ACHN (cell line): Measurements from ENCODE around the gene HYLS1.

ENCODE experiments used
- DNase-seq: peaks from one replicate; pipeline ENCODE4 v3.0.0-alpha.2; 2015
- in situ Hi-C: cut with HindIII; loops from 2 replicates; pipeline ENCODE4 v1.10.0; 2017; ENCODE audit warnings: low sequenced_read_pairs, low pct_ligation_motif_present, low pct_unique_long_range_greater_than_20kb

The HYLS1 gene

GRCh38 chr11:125925804-125926203 is 38.3 kb downstream of the HYLS1 start:
- in situ Hi-C loops = no loop called here
- DNase-seq = no peak

DNA sequence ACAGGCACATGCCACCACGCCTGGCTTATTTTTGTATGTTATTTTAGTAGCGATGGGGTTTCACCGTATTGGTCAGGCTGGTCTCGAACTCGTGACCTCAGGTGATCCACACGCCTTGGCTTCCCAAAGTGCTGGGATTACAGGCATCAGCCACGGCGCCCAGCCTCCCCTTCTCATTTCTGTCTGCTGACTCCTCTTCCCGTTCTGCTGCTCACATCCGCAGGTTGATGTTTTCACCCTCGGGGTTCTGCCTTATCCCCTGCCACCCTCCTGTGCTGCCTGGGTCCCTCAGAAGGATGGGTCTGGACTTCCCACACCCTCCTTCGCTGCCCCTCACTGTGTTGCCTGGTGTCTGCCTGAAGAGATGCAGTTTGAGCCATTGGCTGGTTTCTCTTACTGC is 39.2 kb downstream of the HYLS1 start:
- in situ Hi-C loops = no loop called here
- no peak for DNase-seq

DNA sequence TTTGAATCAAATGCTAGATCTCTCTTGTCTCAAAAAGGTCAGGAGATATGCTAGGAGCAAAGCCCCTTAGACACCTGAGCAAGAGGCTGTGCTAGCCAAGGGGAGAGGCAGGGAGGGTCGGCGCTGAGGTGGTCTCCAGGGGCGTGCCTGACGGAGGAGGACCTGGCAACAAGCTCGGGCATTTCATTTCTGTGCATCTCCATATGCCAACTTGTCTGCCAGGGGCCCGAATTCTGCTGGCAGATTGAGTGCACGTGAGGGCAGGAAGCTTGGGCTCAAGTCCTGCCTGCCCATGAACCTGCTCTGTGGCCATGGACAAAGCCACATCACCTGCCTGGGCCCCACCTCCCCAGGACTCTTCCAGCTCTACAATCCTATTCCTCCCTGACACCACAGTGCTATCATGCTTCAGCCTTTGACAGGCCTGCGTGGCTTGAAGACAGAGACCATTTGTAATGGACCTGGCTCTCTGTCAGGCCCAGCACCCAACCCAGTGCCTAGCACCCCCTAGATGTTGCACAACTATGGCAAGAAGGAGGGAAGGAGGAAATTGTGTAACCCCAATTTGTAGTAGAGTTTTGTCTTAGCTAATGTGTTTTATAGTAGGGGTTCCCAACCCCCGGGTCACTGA is 42.1 kb downstream of the HYLS1 start:
- DNase-seq = no peak
- in situ Hi-C loops = no loop called here

GRCh38 chr11:125930076-125930450 is 42.6 kb downstream of the HYLS1 start:
- DNase-seq = no peak
- in situ Hi-C loops = no loop called here

GRCh38 chr11:125931116-125931515 is 43.6 kb downstream of the HYLS1 start:
- in situ Hi-C loops = no loop called here
- no peak for DNase-seq

DNA sequence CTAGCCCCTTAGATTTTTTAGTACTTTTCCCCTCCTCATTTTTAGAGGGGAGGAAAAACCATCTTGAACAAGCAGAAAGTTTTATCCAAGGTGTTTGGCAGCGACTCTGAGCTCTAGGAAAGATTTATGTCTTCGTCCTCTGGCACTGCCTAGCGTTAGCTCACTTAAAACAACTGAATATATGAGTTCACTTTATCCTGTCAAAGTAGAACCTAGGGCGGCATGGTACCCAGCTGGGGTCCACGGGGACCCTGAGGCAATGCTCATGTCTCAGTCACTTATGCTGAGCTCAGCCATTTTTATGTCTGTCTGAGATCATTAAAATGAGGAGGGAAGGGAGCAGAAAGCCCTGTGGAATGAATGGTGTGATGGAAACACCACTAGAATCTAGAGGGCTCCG is 44.2 kb downstream of the HYLS1 start:
- in situ Hi-C loops = no loop called here
- no peak for DNase-seq

- in situ Hi-C loops = no loop called here
- DNase-seq = no peak
Measured at GRCh38 chr11:125932301-125932700, 44.8 kb downstream of the HYLS1 start.

DNA sequence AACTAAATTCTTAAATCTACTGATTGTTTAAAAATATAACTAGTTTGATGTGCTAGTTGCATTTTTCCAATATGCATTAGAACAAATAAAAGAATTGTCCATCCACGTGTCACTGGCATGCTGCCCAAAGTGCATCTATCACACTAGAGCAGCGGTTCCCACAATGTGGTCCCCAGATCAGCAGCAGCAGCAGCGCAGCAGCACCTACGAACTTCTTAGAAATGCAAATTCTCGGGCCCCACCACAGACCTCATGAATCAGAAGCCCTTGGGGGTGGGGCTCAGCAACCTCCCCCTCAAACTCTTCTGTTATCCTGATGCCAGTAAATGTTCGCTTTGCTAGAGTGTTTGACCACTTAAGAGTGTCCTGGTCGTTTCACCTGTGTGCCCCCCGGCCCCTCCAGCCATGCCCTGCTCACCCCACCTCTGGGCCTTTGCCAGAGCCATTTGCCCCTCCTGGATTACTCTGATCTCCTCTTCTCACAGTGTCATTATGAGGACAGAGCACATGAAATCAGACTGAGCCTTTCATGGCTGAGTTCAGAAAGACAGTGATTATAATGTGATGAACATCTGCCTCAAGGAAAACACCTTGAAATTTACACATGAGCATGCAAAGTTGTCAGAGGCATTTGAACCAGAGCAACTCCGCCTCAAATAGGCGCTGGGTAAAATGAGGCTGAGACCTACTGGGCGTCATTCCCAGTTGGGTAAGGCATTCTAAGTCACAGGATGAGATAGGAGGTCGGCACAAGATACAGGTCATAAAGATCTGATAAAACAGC is 45.8 kb downstream of the HYLS1 start:
- DNase-seq = no peak
- in situ Hi-C loops = no loop called here

DNA sequence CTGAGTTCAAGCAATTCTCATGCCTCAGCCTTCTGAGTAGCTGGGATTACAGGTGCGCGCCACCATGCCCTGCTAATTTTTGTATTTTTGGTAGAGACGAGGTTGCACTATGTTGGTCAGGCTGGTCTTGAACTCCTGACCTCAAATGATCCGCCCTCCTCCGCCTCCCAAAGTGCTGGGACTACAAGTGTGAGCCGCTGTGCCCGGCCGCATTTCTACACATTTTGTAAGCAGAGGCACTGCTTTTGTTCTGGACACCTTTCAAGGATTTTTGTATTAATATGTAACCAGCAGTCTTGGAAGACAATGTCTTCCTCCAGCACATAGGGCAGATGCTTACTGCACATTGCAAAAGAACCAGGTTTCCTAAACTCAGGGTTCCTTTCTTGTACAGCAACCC is 47.0 kb downstream of the HYLS1 start:
- in situ Hi-C loops = no loop called here
- DNase-seq = no peak

DNA sequence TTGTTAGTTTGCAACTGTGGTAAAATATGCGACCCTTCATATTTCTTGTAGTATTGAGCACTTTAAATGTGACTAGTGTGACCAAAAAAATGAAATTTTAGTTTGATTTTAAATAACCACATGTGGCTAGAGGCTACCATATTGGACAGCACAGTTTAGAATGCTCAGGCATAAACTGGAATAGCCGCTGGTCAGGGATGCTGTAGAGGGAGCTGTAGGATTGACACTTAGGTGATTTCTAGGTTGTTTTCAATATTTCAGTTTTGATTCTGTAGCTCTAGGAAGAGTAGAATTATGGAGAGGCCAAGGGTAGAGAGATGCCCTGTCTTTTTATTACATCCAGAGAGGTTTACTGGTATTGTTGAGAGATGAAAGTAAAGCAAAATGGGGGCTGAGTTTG is 47.6 kb downstream of the HYLS1 start:
- DNase-seq = no peak
- in situ Hi-C loops = no loop called here

GRCh38 chr11:125935618-125936199 is 48.2 kb downstream of the HYLS1 start:
- in situ Hi-C loops = no loop called here
- no peak for DNase-seq

DNA sequence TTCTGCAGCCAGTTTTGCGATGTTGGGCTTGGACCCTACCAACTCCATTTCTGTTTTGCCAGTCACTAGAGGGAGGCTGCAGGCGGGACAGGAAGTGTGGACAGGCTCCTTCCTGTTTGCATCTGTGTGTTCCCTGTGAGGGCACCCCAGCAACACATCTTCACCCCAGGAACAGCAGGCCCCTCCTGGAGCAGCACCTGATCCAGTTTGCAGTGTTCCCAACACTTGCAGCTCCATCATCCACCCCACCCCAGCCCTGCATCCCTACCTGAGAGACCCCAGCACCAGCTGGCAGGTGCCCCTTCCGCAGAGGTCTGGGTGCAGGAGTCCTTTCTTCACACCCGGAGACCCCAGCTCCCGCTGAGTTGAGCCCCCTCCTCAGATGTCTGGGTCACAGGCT is 51.0 kb downstream of the HYLS1 start:
- in situ Hi-C loops = no loop called here
- no peak for DNase-seq

DNA sequence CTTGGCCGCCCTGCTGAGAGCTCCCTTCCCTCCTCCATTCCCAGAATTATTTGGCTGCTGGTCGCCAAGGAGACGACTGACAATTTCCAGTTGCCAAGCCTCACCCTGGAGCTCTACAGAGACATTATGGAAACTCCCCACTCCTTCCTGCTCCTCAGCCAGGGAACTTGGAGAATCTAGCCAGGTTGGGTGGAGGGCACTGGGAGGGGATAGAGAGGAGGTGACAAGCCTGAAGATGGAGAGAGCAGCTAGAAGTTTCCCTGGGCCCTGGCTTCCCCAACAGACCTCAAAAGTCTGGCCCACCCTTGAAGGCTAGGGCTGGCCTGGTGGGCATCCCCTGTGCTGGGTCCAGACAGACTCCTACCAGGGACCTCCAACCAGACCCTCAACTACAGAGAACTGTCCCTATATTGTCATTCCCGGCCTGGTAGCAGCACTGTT is 51.6 kb downstream of the HYLS1 start:
- DNase-seq = no peak
- in situ Hi-C loops = no loop called here

- no peak for DNase-seq
- in situ Hi-C loops = no loop called here
Measured at GRCh38 chr11:125940145-125940544, 52.7 kb downstream of the HYLS1 start.

DNA sequence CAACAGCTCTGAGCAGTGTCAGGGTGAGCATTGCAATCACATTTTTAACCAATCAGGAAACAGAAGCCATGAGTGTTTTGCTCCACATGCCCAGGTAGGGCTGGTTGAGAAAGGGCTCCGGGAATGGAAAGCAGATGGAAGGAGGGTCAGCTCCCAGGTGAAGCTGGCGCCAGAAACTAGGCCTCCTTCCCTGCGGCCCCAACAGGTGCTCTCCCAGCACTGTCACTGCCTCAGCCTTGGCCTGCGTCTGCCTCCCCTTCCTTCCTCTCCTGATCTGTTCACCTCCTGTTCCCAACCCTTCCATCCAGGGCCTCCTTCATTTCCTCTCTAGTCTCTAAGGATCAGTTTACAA is 53.8 kb downstream of the HYLS1 start:
- no peak for DNase-seq
- in situ Hi-C loops = no loop called here

DNA sequence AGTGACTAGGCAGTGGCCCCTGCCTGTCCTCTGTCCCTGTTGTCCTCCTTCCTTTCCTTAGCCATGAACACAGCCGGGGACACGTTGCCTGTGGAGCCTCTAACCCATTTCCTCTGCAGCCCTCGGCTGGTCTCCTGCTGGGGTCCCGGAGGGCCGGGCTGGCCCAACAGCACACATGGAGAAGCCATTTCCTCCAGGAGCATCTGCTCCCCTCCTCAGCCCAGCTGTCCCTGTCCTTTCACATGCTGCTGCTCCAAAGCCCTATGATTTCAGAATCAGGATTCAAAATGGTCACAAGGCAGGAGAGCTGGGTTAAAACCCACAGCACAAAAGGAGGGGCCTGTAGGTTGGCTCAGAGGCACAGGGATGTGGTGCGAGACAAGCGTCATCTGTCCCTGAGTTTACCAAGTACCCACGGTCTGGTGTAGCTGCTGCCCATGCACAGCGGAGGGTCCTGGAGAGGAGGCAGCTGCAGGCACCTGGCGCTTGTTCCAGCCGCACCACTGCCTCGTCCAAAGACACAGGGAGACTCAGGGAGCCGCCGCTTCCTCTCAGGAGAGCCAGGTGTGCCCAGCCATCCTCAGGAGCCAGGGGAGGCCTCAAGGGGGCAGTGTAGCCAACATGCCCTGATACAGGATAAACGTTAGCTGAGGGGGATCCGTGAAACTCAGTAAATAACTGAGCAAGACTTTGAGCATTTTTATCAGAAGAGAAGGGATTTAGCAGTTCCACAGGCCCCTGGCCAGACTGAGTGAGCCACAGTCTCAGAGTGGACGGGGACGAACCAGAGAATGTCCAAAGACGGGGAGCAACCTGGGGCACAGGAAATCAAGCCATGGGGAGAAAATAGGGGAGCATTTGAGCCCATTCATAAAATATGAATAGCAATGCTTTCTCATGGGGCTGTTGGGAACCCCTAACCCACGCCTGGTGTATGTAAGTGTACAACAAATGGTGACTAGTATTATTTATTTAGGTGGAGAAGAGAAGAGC is 54.4 kb downstream of the HYLS1 start:
- peak; percentile 22 for DNase-seq
- in situ Hi-C loops = no loop called here

DNA sequence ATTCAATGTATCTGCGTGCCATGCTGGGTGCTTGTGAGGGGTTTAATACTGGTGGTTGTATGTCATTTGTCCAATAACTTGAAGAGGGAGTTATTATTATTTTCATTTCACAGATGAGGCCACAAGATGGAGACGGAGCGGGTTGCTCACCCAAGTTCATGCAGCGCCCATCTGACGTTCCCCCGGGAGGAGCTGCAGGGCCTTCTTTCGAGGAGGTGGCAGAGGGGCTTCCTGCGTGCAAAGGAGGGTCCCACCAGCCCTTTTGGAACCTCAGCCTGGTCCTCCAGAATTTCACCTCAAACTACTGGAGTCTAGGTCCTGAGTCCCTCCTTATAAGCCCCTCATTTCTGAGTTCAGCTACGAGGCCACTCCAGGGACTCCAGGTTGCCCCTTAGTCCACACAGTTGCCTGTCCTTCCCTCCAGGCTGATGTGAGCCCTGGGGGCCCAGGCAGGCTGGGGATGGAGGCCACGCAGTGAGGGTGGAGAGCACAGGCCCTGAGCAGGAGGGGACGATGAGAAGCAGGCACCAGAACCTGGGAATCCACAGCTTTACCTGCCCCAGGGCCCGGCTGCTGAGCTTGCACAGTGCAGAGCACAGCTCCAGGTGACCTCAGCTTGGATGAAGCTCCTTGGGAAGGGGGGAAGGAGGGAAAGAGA is 55.4 kb downstream of the HYLS1 start:
- in situ Hi-C loops = no loop called here
- DNase-seq = no peak

DNA sequence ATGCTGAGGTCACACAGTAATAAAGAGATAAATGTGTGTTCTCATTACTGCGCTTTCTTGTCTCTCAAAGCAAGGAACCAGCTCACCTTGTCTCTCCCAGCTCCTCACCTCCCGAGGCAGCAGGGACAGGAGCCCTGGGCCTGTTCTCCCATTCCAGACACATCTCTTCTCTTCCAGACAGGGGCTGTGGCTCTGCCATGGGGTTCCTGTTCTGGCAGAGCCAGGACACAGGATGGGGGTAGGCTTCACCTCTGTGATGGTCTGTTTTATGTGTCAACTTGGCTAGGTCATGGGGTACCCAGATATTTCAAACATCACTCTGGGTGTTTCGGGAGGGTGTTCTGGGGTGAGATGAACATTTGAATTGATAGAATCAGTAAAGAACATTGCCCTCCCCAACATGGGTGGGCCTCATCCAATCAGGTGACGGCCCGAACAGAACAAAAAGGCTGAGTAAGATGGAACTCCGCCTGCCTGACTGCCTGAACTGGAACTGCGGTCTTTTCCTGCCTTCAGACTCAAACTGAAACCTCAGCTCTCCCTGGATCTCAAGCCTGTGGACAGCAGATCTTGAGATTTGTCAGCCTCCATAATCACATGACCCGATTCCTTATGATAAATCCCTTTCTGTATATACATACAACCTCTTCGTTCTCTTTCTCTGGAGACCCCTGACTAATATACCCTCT is 56.3 kb downstream of the HYLS1 start:
- DNase-seq = no peak
- in situ Hi-C loops = no loop called here
